GM19452 (cell line): ENCODE measurements around the gene MORN1.

ENCODE experiments used
- ATAC-seq: cut with Tn5 transposase; IDR thresholded peaks from one replicate; pipeline ENCODE4 v1.9.1; 2021; ENCODE audit not compliant: unreplicated experiment

The MORN1 gene

DNA sequence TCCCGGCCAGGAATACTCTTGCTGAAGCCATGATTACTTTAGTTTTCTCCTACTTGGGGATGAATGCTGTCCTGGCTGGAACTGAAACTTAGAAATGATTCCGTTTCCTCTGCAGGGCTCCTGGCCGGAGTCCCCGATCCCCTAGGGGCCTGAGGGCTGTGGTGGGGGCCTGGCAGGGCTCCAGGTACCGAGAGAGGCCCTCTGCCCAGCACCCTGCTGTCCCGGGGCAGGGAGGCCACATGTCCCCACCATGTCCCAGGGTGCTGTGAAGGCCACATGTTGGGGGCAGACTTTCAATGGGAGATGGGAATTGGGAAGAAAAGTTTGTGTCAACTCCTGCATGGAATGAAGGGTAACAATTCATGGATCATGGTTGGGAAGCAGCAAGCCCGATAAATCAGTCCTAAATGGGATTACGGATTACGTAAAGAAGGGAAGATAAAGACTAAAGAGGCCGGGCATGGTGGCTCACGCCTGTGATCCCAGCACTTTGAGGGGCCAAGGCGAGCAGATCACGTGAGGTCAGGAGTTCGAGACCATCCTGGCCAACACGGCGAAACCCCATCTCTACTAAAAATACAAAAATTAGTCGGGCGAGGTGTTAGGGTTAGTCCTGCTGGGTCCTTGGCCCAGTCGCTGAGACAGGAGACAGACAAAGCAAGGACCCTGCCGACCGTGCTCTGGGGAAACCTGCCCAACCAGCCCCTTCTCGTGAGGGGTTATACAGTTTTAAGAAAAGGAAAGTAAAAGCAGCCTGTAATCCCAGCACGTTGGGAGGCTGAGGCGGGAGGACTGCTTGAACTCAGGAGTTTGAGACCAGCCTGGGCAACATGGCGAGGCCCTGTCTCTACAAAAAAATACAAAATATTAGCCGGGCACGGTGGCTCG is 37.6 kb downstream of the MORN1 start:
- ATAC-seq, result no peak

DNA sequence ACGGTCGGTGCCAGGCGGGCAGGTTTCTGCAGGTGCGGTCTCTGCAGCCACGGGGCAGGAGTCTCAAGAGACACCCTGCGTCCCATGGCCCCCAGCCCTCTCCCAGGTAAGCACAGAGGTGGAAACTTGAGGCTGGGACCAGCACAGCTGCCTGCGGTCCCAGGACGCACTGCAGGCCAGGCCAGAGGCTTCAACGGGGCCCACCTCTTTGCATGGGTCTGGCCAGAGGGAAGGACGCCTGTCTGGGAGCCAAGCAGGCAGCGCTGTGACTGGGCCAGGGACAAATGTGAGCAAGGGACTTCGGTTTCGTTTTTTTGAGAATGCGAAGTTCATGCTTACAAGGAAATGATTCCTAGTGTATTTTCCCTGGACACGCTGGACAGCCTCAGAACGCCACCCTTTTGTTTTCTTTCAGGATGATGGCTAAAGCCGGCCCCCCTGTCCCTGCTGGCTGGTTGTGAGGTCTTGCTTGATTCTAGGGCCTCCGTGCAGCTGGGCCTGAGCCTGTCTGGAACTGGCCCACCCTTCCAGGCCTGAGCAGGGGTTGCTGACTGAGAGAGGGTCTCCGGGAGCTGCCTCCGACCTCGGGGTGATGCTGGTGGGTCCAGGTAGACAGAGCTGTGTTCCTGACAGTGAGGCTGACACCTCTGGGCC is 38.3 kb downstream of the MORN1 start:
- no peak for ATAC-seq

- no peak for ATAC-seq
Observed at GRCh38 chr1:2352341-2352896, 38.9 kb downstream of the MORN1 start.

GRCh38 chr1:2351723-2352122 is 39.6 kb downstream of the MORN1 start:
- ATAC-seq, result no peak

GRCh38 chr1:2350911-2351655 is 40.3 kb downstream of the MORN1 start:
- no peak for ATAC-seq

DNA sequence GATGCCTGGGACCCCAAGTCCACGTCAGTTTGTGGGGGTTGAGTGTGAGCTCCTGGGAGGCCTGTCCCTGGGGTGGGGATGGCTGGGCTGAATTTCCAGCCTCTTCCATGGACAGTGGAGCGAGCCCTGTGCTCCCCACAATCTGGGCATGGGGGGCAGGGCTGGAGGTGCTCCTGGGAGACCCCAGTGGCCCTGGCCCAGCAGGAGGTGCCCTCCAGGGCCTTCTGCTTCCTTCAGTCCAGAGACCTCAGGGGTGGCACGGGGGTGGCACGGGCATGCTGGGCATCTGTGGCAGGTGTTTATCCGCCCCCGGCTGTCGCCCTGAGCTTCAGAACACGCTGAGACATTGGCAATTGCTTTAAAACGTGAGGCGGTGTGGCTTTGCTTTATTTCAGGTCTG is 40.9 kb downstream of the MORN1 start:
- ATAC-seq, result no peak

DNA sequence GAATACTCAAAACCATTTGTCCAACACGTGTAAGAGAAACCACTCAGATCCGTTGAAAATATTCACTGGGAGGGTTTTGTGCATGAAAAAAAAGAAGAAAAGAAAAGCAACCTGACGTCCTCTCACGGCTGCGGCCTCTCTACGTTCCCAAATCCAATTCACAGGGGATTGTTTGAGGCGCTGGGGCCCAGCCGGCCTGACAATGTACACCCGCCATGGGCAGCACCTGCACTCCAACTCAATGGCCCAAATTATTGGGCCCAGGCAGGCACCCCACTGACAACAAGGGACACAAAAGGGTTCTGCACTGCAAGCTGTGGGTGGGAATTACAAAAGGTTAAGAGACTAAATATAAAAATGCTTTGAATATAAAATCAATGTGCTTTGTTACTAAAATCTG is 41.5 kb downstream of the MORN1 start:
- no peak for ATAC-seq

- ATAC-seq, result no peak
Observed at GRCh38 chr1:2348346-2349325, 42.7 kb downstream of the MORN1 start.

GRCh38 chr1:2347896-2348295 is 43.5 kb downstream of the MORN1 start:
- ATAC-seq, result no peak

DNA sequence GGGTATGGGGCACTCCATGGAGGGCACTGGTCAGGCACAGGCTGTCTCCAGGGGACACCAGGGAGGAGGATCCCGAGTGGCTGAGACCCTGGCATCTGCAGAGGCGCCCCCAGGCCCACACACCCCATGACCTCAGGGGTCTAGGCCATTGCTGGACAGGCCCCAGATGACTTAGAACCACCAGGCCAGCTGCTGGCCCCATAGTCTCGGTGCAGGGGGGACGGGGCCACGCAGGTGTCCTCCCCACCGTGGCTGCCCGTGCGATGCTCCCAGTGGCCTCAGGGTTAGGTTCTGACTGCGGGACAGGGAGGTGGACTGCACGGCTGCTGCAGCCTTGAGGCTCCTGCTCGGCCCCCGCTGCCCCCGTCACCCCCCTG is 44.0 kb downstream of the MORN1 start:
- ATAC-seq, result no peak

DNA sequence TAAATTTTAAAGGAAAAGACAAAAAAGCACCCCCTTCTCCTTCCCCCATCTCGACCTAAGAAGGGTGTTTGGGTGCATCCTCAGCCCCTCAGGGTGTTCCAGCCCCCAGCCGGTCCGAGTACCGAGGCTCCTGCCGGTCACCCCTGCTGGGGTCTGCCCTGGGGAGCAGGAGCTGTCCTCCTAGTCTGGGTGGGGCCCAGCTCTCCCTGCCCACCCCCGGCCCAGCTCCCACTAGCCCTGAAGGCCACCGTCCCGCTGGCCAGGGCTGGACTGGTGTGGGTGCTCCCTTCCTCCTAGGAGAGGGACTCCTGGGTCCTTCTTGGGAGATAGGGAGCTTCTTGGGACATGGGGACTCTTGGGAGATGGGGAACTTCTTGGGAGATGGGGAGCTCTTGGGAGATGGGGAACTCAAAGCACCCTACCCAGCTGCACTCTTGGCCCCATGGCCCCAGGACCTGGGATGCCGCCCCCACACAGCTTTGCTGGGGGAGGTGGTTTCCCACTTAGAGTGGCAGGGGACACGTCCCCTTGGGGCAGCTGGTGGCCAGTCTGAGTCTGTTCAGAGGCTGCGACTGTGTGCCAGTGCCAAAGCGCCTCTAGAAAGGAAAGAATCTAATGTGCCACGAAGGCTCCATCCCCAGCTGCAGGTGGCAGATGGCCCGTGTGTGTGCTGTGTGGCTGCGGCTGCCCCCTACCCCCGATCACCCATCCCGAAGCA is 44.5 kb downstream of the MORN1 start:
- ATAC-seq, result no peak

GRCh38 chr1:2345297-2346075 is 45.9 kb downstream of the MORN1 start:
- ATAC-seq, result no peak

DNA sequence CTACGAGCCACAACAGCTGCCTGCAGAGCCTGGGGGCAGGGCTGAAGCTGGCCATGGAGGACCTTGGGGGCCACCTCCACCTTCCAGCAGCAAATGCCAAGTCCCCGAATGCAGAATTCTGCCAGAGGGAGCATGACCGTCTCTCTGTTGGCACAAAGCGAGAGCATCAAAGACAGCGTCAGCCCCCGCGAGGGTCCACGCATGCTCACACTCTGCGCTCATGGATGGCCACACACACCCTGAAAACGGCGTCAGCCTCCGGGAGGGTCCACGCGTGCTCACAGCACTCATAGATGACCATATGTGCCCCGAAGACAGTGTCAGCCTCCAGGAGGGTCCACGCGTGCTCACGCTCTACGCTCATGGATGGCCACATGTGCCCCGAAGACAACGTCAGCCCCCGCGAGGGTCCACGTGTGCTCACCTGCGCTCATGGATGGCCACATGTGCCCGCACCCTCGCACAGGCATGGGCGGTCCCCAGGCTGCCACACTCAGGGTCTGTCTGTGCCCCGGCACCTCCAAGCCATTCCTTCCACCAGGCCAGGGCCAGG is 46.5 kb downstream of the MORN1 start:
- ATAC-seq, result no peak

DNA sequence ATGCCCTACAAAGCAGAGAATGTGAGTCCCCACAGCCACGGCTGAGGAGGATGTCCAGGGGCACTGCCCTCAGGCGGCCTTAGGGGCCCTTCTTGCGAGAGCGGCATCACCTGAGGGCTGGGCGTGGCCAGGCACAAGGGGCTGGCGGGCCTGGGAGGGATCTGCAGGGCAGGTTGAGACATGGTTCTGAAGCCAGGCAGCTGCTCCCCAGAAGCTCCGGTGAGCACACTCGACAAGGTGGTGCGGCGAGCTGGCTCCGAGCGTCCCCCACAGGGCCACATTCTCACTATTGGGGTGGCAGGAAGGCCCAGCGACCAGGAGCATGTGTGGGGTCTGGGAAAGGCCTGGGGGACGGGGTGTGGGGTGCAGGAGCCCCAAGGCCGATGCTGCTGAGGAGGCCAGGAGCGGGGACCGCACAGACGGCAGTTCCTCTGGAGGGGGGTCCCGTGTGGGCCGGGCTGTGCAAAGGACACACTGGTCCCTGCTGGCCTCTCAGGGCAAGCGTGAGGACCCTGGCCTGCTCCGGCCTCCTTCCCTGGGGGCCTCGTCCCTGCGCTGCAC is 47.2 kb downstream of the MORN1 start:
- ATAC-seq, result no peak

DNA sequence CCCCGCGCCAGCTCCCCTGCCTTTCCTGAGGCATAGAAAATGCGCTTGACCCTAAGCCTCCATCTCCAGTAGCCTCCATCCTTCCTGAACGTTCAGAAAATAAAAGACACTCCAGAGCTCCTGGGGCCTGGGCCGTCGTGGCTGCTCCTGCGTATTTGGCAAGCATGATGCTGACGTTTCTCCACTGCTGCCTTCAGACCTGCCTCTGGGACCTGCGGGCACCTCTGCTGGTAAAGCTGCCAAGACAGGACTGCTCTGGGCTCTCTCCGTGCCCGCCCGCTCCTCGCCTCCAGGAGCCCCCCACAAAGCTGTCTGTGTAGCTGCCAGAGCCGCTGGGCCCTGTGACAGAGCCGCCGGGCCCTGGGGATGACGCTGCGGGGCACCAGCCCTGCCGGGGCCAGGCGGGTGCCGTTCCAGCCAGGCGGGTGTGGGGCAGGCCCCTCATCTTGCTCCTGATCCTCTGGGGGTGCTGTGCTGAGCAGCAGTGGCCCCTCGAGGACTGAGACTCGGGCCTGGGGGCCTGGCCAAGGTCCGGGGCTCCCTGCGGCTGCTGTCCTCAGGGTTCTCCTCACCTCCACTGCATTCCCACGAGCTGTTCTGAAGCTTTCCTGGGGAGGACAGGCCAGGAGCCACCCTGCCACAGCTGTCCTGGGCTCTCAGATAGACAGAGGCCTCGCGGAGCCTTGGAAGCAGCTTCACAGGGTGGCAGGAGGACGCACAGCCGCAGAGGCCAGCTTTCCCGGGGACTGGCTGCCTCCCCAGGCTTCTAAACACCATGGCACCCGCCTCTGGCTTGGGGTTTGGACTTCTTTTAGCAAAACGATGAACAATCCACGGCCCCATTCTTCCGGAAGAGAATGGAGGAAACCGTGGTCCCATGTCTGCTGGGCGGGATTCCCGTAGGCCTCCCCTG is 48.1 kb downstream of the MORN1 start:
- ATAC-seq, result no peak

- ATAC-seq, result no peak
Observed at GRCh38 chr1:2342384-2343022, 48.9 kb downstream of the MORN1 start.
